Natural killer cell (primary cell): Measurements from ENCODE around the gene BDH1. TPM values are rescaled to one million over a fixed set of nuclear protein-coding genes. Genes with fewer than 3 reads are reported as not detected.

ENCODE experiments used
- ATAC-seq, 3 donors: fragments of 150-1000 bp in 2 of 3; fragments of 200-7000 bp in 1 of 3; cut with Tn5 transposase; 1 replicate in 1 of 3; 2 replicates in 2 of 3; pipeline ENCODE4 v1.10.0; 2021; ENCODE audit warnings: mild to moderate bottlenecking in 2 of 3, moderate library complexity in 2 of 3
- DNase-seq, 2 donors: peaks; one replicate each; pipeline versions ENCODE4 v3.0.0 to v3.0.0-alpha.2; 2013 to 2021; ENCODE audit warnings: mixed read lengths in 1 of 2
- H3K27ac ChIP-seq: one replicate; pipeline ENCODE4 v1.5.1; 2013; ENCODE audit warnings: mild to moderate bottlenecking, low read length
- H3K27me3 ChIP-seq: one replicate; pipeline ENCODE4 v1.6.1; 2013; ENCODE audit warnings: low read length; ENCODE audit not compliant: control insufficient read depth, insufficient read depth
- H3K36me3 ChIP-seq: one replicate; pipeline ENCODE4 v1.6.1; 2013; ENCODE audit warnings: low read length; ENCODE audit not compliant: control insufficient read depth, insufficient read depth
- H3K4me1 ChIP-seq: one replicate; pipeline ENCODE4 v1.6.1; 2013; ENCODE audit warnings: low read length; ENCODE audit not compliant: control insufficient read depth, insufficient read depth
- H3K4me3 ChIP-seq: one replicate; pipeline ENCODE4 v1.5.1; 2013; ENCODE audit warnings: low read length
- H3K9me3 ChIP-seq: one replicate; pipeline ENCODE4 v1.6.1; 2013; ENCODE audit warnings: low read length; ENCODE audit not compliant: control insufficient read depth, insufficient read depth
- H3K27ac Mint-ChIP-seq, 2 donors: one replicate each; pipeline ENCODE4 v1.8.0; 2022; ENCODE audit warnings: mild to moderate bottlenecking in 2 of 2, mixed read lengths in 2 of 2, moderate library complexity in 1 of 2
- H3K27me3 Mint-ChIP-seq, 2 donors: one replicate each; pipeline ENCODE4 v1.8.0; 2022; ENCODE audit warnings: low read depth in 2 of 2, mixed read lengths in 2 of 2
- H3K36me3 Mint-ChIP-seq: one replicate; pipeline ENCODE4 v1.8.0; 2022; ENCODE audit warnings: mixed read lengths
- H3K4me1 Mint-ChIP-seq, 2 donors: one replicate each; pipeline ENCODE4 v1.8.0; 2022; ENCODE audit warnings: mixed read lengths in 2 of 2
- H3K4me3 Mint-ChIP-seq: one replicate; pipeline ENCODE4 v1.8.0; 2022; ENCODE audit warnings: mild to moderate bottlenecking, moderate library complexity, mixed read lengths
- H3K9me3 Mint-ChIP-seq, 2 donors: one replicate each; pipeline ENCODE4 v1.8.0; 2022; ENCODE audit warnings: mixed read lengths in 2 of 2
- CTCF ChIP-seq: fragments of 200-600 bp; IDR thresholded peaks from one replicate; pipeline ENCODE4 v1.8.0; 2022; ENCODE audit warnings: antibody characterized with exemption
- WGBS: methylation state at CpG from one replicate; pipeline ENCODE4 v1.1.7; 2013; ENCODE audit warnings: missing lambda C conversion rate; ENCODE audit not compliant: insufficient coverage; 5-methylcytosine and 5-hydroxymethylcytosine counted together
- intact Hi-C: fragments of 100-400 bp; cut with micrococcal nuclease; formaldehyde crosslinking; loops from one replicate; pipeline ENCODE4 v1.14.2; 2022
- total RNA-seq, 4 donors: library from RNA; stranded (reverse); fragments of 120-200 nt in 1 of 4; gene quantifications; one replicate each; pipeline versions ENCODE4 v1.2.3 to v1.2.4, GENCODE V29; 2013 to 2022

The BDH1 gene
- total RNA-seq, 3 donors from 2014 or later (not counting 1 experiment from before 2014, with no cell fraction given), result 14.0 to 24.5 (median 17.4) TPM

DNA sequence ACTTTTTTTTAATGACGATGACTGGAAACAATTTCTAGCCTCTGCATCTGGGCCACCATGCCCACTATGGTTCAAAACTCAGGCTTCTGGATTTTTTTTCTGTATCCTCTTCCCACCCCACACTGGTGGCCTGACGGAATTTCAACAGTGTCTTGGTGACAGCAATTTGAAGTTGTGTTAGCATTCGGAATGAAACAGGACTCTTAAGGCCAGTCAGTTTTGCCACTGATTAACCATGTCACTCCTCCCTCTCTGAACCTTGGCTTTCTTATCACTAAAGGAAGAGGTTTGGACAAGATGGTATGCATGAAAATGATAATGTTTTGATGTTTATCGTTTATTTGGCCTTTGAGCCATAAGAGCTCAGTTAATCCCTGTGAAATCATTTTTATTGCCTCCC is 41.6 kb upstream of the BDH1 start:
- no peaks in the 10 kb centered on the region for H3K36me3 Mint-ChIP-seq
- H3K9me3 Mint-ChIP-seq, result no peaks in the 10 kb centered on the region
- Histone ChIP-seq H3K4me1 (peaks cover 7% of the 10 kb centered on the region), H3K27me3 (no peaks in the 10 kb centered on the region), H3K9me3 (no peaks in the 10 kb centered on the region), H3K4me3 (no peak overlapping the region), H3K27ac (no peak overlapping the region), H3K36me3 (no peaks in the 10 kb centered on the region)
- TF ChIP-seq CTCF, result no peak
- no peak overlapping the region for H3K4me3 Mint-ChIP-seq
- no peak for ATAC-seq
- intact Hi-C loops, result loop anchor here (5.0 kb wide), 2 partner anchors 65 to 205 kb away; no protein-coding TSS in a partner anchor
- no peak overlapping the region for H3K27ac Mint-ChIP-seq
- peaks cover 0 to 6% of the 10 kb centered on the region in 2 donors for H3K27me3 Mint-ChIP-seq
- DNase-seq, result no peak
- peaks cover 0 to 15% of the 10 kb centered on the region in 2 donors for H3K4me1 Mint-ChIP-seq
- WGBS, result 88% methylated on average over 4 of the region's 4 CpGs

GRCh38 chr3:197595470-197596185 is 39.9 kb upstream of the BDH1 start:
- Mint-ChIP-seq H3K4me1 (peaks cover 0 to 16% of the 10 kb centered on the region in 2 donors), H3K36me3 (no peaks in the 10 kb centered on the region), H3K9me3 (no peaks in the 10 kb centered on the region), H3K4me3 (no peak overlapping the region), H3K27me3 (peaks cover 0 to 6% of the 10 kb centered on the region in 2 donors), H3K27ac (no peak overlapping the region)
- Histone ChIP-seq H3K4me3 (no peak overlapping the region), H3K27ac (no peak overlapping the region), H3K27me3 (no peaks in the 10 kb centered on the region), H3K9me3 (no peaks in the 10 kb centered on the region), H3K4me1 (peaks cover 7% of the 10 kb centered on the region), H3K36me3 (no peaks in the 10 kb centered on the region)
- no peak for ATAC-seq
- intact Hi-C loops, result loop anchor here (5.0 kb wide), 2 partner anchors 67 to 207 kb away; no protein-coding TSS in a partner anchor
- no peak for DNase-seq
- WGBS, result 88% methylated on average over 7 of the region's 12 CpGs
- no peak for TF ChIP-seq CTCF

- intact Hi-C loops, result no loop called here
- TF ChIP-seq CTCF, result no peak
- no peak for ATAC-seq
These were observed 37.2 kb upstream of the BDH1 start for GRCh38 chr3:197593046-197593380.

More at GRCh38 chr3:197593046-197593380, 37.2 kb upstream of the BDH1 start:
- Mint-ChIP-seq H3K9me3 (no peaks in the 10 kb centered on the region), H3K36me3 (no peaks in the 10 kb centered on the region), H3K27ac (peak overlapping the region in 1 of 2 donors; percentile 0), H3K4me3 (no peak overlapping the region), H3K4me1 (peaks cover 0 to 10% of the 10 kb centered on the region in 2 donors), H3K27me3 (peaks cover under 1 to 6% of the 10 kb centered on the region in 2 donors)
- H3K27ac ChIP-seq, result no peak overlapping the region
- no peaks in the 10 kb centered on the region for H3K4me1 ChIP-seq
- H3K9me3 ChIP-seq, result no peaks in the 10 kb centered on the region
- H3K4me3 ChIP-seq, result no peak overlapping the region
- 67% methylated on average over 9 of the region's 9 CpGs for WGBS
- DNase-seq, result no peak
- H3K36me3 ChIP-seq, result no peaks in the 10 kb centered on the region
- no peaks in the 10 kb centered on the region for H3K27me3 ChIP-seq
